Breast epithelium (tissue), 3 donors: Measurements from ENCODE around the gene PML.

Source experiments
- CTCF ChIP-seq, 3 donors: fragments of 450-650 bp; IDR thresholded peaks; one replicate each; pipeline ENCODE4 v1.5.1; 2016 to 2017; ENCODE audit warnings: antibody characterized with exemption in 3 of 3, mild to moderate bottlenecking in 3 of 3, moderate library complexity in 3 of 3
- POLR2A ChIP-seq: fragments of 450-650 bp; IDR thresholded peaks from one replicate; pipeline ENCODE4 v1.6.1; 2016; ENCODE audit warnings: antibody characterized with exemption, mild to moderate bottlenecking, moderate library complexity

DNA sequence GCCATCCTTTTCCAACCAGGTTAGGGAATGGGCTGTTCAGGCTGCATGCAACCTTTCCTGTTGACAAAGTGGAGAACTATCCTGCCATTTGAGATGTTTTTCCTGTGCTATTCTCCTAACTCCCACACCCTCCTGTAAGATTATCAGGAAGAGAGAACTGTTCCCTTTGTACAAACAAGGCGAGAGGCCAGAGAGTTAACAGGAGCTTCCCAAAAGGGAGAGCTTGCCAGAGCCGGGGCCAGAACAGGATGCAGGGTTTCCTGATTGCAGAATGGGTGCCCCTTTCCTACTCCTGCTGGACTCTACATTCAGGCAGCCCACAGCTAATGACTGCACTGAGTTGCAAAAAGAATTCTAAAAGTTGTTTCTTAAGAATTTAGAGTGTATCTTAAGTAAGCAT, 17.1 kb downstream of the PML start:
- TF ChIP-seq POLR2A (no peak), CTCF (IDR thresholded peaks at IDR 0.05) (no peak)
